PFSK-1 (cell line): Measurements from ENCODE around the gene SARDH.

ENCODE experiments used
- POLR2AphosphoS5 ChIP-seq: IDR thresholded peaks from 2 replicates; pipeline ENCODE4 v1.6.1; 2012; ENCODE audit warnings: low read depth, mild to moderate bottlenecking, control low read depth, low read length, moderate library complexity
- SIN3A ChIP-seq: IDR thresholded peaks from 2 replicates; pipeline ENCODE4 v1.6.1; 2012; ENCODE audit warnings: mild to moderate bottlenecking, low read length, moderate library complexity, borderline replicate concordance; ENCODE audit not compliant: insufficient read depth
- TAF1 ChIP-seq: IDR thresholded peaks from 2 replicates; pipeline ENCODE4 v1.6.1; 2012; ENCODE audit warnings: low read length, control low read depth, borderline replicate concordance; ENCODE audit not compliant: insufficient read depth
- TF ChIP-seq, protein P1 (sequence below), 2 experiments: IDR thresholded peaks; 2 replicates each; pipeline versions ENCODE4 v1.6.1 to v1.8.0; 2011 to 2012; ENCODE audit warnings: low read depth in 2 of 2, low read length in 2 of 2, control low read depth in 1 of 2, inconsistent platforms in 1 of 2, mild to moderate bottlenecking in 1 of 2, moderate library complexity in 1 of 2; ENCODE audit not compliant: insufficient read depth in 1 of 2

DNA sequence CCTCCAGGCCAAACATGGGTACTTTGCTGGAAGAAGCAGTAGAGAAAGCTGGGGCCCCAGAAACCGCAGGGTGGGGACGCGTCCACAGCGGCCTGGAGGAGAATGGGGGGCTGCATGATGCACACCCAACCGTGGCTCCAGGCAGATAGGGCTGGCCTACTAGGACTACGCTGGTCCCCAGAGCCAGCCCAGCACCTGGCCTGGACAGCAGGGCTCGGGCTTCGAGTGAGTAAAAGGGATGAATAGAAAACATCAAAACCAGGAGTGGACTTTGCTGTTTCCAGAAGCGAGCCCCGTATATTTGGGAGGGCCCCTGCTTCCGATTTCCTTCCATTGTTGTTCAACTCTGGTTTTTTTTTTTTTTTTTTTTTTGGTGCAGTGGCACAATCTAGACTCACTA lies 71.3 kb downstream of the SARDH start:
- TF ChIP-seq TAF1 (no peak), POLR2AphosphoS5 (no peak), SIN3A (no peak)
- TF ChIP-seq, protein P1, sequence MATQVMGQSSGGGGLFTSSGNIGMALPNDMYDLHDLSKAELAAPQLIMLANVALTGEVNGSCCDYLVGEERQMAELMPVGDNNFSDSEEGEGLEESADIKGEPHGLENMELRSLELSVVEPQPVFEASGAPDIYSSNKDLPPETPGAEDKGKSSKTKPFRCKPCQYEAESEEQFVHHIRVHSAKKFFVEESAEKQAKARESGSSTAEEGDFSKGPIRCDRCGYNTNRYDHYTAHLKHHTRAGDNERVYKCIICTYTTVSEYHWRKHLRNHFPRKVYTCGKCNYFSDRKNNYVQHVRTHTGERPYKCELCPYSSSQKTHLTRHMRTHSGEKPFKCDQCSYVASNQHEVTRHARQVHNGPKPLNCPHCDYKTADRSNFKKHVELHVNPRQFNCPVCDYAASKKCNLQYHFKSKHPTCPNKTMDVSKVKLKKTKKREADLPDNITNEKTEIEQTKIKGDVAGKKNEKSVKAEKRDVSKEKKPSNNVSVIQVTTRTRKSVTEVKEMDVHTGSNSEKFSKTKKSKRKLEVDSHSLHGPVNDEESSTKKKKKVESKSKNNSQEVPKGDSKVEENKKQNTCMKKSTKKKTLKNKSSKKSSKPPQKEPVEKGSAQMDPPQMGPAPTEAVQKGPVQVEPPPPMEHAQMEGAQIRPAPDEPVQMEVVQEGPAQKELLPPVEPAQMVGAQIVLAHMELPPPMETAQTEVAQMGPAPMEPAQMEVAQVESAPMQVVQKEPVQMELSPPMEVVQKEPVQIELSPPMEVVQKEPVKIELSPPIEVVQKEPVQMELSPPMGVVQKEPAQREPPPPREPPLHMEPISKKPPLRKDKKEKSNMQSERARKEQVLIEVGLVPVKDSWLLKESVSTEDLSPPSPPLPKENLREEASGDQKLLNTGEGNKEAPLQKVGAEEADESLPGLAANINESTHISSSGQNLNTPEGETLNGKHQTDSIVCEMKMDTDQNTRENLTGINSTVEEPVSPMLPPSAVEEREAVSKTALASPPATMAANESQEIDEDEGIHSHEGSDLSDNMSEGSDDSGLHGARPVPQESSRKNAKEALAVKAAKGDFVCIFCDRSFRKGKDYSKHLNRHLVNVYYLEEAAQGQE (IDR thresholded peaks at IDR 0.05; ENCODE audit: insufficient read depth in 1 of 2, low read depth in 2 of 2, low read length in 2 of 2) = no peak
